ENCODE data around the gene C11orf91.
A peak's percentile ranks its signal among the peaks of the same experiment; 100 is the strongest.
"Not testable (repeated sequence)": the region's sequence is repeated elsewhere in the genome, so short reads cannot be mapped to it uniquely, and the experiment has no call there.

The C11orf91 gene

DNA sequence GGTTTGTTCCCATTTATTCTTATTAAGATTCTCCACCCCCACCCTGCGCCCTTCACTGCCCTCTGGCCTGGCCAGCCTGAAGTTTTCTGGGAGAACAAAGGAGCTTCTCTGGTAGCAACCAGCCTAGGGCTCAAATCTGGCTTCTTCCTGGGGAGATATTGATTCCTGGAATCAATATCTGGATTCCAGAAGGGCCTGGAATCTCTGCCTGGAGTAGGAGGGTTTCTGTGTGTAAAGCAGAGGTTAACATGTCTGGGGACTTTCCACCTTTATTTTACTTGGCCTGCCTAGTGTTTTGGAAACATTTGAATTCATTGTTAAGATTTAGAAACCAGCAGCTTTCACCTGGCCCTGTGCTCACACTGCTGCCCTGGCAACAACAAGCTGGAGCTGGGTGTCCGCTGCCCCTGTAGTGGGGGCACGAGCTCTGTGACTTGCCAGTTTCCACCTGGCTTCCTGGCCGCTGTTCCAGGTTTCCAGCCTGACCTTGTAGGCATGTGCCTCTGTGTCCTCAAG, 5.5 kb downstream of the C11orf91 start:
- no peak for DNase-seq

DNA sequence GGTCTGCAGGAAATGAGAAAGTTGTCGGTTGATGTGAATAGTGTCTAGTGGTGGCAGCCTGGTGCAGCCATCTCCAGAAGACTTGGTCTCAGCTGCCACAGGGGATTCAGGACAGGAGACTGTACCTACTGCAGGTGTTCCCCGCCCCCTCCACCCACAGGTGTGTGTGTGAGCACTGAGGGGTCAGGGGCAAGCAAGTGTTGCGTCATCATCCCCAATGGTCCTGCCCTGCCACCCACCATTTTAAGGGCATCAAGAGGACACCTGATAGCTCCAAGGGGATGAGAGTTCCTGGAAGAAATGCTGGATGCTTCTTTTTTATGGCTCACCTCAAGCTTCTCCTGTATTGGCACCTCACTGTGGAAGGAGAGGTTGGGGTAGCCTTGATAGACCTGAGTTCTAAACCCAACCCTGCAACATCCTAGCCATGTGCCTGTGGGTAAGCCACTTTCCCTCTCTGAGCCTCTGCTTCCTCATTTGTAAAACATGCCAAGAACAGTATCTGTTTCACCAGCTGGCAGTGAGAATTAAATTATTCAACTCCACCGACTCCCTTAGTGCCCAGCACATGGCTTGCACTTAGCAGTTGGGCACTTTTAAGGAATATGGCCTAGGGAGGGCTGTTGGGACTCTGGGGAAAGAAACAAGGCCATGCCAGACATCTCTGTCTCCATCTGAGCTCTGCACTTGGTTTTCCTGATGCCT, 6.1 kb downstream of the C11orf91 start:
- peak; percentile 10 to 28 for DNase-seq

DNA sequence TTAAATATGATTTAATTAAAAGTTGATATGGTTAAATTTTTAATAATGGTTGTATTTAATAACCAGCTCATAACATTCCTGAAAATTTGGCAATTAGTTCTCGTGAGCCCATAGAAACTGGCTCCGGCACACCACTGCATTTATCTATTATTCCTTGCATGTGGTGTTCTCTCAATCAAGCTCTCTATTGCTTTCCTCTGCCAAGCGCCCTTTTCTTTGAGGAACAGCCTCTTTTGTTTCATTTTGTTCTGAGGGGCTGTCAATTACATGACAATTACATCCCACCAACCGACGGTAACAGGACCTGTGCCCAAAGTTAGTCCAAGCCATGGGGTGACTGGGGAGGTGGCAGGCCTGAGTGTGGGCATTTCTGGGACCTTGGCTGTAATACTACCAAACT, 8.1 kb downstream of the C11orf91 start:
- DNase-seq: no peak

DNA sequence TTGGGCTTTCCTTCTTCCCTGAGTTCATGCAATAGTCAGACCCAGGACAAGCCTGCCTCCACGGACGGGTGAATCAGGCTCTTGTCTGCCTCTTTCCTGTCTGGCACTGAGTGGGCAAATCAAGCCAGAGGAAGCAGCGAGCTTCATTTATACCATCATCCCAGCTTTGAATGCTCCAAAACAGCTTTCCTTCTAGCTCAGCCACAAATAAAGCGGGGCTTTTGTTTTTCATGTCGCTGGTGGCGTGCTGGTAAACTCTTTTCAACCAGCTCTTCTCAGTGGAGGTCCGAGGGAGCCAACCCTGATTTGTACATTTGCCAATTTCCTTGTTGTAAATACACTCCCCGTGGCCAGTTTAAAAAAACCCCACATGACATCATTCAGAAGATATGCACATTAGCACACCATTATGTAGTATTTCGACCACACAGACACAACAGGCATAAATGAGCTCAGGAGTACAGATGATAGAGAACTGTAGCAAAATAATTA, 8.6 kb downstream of the C11orf91 start:
- peak in 1 of 2 donors; percentile 30 for DNase-seq

DNA sequence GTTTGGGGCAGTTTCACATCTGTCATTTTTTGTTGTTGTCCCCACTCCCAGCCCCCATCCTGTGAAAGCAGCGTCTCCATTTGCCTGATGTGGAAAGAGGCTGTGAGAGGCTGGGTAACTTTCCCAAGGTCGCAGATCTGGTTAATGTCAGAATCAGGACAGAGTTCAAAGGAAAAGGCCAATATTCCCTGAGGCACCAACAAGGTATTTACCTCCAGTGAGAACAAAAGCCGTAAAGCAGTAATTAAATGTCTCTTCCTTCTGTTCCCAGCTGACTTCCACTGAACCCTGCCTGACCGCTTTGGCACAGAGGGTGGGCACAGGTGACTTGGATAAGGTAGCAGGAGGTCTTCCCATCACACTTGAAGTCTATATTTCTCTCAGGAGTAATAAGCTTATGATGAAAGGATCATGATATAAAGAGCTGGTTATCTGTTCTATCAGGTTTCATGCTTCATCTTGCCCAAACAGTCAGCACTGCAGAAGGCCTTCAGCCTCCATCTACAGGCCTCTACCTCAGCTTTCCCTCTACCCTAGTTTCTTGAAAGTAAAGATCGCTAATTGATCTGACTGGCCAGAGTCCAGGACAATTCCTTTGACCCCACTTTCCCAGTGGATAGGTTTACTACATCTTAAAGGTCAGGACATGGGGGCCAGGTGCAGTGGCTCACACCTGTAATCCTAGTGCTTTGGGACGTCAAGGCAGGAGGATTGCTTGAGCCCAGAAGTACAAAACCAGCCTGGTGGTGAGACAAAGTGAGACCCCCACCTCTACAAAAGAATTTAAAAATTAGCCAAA, 9.4 kb downstream of the C11orf91 start:
- DNase-seq: no peak

DNA sequence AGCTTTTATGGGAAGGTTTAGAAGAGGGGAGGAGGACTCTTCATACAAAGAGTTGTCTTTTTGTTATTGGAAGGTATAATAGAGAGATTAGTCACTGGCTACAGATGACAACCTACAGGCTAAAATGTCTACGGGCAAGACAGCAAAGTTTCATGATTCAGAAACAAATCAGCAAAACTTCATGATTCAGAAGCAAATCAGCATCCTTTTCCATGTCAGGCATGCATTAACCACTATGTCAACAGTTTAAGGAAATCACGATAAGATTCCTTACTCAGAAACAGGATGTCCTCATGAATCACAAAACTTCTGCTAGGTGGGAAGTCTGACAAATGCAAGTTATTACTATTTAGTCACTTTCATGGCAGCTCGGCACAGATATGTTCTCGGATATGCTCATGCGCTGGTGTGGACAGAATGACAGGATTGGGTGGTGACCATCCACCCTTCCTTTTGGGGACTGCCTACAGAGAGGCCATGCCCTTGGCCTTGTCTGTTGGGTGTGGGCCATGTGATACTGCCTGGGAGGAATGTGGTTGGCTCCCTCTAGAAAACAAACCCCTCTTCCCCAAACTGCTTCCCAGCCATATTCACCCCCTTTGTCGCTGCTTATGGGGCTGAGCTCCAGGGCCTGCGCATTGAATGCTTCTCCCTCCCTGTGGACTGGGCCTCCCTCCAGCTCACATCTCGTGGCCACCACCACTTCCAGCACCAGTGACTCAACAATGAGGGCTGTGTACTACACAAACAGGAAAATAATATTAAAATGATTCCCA, 10.1 kb downstream of the C11orf91 start:
- peak; percentile 14 to 26 for DNase-seq

DNA sequence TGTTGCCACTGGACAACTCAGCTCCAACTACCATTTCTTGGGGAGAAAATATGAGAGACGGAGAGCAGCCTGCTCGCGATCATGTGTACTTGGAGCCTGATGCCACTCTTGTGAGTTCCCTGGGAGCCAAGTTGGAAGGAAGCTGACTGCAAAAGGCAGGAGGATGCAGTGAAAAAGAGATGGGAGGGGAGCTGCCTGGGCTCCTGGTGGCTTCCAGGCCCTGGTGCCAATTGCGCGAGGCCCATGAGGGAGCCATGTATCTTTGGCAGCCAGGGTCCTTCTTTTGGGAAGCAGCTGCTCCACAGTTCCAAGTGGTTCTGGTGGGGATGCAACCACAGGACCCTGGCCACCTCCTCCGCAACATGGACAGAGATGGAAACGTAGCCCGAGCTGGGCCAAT, 11.1 kb downstream of the C11orf91 start:
- no peak for DNase-seq

DNA sequence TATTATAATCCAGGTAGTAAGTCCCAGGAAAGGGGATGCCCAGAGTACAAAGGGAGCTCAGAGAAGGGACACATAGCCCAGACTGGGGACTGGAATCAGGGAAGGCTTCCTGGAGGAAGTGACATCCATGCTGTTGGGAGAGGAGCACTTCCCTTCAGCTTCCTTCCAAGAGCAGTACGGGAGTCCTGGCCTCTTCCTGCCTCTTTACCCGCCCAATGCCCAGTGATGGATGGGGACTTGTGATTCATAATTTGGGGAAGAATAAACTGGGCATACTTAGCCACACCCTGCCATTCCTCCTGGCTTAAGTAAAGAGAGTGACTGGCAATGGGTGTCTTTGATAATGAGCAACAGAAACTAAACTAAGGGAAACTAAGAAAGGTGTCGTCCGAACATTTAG, 11.5 kb downstream of the C11orf91 start:
- no peak for DNase-seq

DNA sequence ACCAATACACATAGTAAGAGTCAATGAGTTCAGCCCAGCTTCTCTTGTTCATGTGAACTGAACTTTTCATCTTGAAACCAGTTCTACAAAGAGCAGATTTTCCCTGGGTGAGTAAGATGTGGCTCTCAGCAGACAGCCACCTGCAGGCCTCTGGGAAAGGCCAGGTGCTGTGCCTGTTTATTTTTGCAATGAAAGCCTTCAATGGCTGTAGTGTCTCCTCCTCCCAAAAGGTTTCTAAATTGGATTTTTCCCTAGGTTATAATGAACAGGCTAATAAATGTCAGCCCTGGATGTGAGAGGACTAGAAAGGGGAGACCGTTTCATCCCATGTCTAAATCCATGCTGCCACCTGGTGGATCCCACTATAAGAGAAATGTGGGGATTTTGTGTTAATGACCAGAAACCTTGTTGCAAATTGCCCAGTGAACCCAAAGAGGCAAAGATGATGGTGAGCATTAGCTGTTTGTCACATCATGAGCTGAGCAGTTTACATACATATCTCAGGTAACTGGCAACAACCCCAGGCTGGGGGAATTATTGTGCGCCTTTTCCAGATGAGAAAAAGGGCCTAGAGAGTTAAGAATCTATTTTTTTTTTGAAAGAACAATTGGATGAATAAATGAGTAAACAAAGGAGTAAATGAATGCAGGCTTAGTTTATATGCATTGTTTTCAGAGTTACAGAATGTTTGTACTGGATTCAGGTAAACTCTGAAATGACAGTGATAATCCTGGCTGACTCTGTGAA, 12.7 kb downstream of the C11orf91 start:
- peak; percentile 18 to 56 for DNase-seq

DNA sequence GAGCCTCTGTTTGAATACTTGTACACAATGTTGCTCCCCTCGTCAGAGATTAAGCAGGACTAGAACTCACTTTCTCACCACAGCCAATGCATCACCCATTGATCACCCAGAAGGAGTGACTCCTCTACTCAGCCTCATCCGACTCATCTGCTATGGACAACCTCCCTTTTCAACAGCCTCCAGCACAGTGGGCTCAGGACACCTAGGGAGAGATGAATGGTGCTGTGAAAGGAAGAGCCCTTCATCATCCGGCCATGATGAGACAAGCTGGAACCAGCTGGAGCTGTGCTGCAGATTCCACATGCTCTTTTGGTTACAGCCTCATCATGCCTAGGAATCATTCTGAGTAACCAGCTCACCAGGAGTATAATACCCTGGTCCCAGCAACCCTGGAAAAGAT, 15.5 kb downstream of the C11orf91 start:
- DNase-seq: no peak

DNA sequence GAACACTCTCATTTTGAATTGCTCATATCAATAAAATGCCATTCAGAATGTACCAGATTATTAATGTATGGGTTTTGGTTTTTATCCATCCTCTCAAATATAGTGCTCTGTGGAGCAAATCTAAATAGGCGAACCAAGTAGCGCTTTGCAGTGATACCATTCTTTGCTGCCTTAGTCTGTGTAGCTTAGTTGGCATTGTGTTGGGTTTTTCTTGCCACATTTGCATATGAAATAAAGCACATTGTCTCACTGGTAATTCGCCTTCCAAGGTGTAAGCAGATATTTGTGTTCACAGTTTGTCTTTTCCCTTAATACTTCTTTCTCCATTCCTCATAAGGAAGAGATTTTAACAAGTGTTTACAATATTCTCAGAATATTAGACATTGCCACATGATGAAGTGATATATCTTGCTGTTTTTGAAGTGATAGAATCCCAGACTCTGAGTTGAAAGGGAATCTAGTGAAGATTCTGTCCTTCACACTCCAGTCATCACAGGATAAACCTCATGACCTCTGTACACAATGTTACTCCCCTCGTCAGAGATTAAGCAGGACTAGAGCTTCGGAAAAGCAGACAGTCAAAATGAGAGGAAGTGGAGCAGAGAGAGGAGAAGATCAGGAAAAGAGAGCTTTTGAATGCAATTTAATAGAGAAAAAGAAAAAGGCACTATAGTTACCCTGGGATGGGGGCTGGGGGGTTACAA, 16.5 kb downstream of the C11orf91 start:
- no peak for DNase-seq

DNA sequence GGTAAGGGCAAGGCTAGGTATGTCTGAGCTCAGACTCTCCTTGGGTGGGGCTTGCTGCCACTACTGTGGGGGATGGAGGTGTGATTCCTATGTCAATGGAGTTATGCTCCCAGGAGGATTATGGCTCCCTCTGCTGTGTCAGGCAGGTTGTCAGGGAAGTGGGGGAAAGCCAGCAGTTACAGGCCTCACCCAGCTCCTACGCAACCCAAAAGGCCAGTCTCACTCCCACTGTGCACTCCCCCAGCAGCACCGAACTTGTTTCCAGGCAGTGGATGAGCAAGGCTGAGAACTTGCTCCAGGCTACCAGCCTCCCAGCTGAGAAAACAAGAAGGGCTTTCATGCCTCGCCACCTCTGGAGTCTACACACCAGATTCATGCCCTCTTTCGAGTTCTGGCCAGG, 18.2 kb downstream of the C11orf91 start:
- DNase-seq: no peak

DNA sequence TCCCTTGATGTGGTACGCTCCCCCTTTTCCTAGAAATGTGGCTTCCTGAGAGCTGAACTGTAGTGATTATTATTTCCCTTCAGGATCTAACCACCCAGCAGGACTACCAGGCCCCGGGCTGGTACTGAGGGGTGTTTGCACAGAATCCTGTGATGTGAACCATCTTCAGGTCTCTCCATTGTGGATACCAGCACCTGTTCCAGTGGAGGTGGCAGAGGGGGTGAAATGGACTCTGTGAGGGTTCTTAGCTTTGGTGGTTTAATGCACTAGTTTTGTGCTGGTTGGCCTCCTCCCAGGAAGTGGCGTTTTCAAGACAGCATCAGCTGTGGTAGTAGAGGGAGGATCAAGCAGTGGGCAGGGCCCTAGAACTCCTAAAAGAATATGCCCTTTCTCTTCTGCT, 18.6 kb downstream of the C11orf91 start:
- DNase-seq: no peak

DNA sequence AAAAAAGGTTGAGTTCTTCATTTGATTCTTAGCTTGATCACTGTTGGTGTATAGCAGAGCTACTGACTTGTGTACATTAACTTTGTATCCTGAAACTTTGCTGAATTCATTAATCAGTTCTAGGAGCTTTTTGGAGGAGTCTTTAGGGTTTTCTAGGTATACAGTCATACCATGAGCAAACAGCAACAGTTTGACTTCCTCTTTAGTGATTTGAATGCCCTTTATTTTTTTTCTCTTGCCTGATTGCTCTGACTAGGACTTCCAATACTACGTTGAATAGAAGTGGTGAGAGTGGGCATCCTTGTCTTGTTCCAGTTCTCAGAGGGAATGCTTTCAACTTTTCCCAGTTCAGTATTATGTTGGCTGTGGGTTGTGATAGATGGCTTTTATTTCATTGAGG, 22.0 kb downstream of the C11orf91 start:
- DNase-seq: not testable (repeated sequence)

DNA sequence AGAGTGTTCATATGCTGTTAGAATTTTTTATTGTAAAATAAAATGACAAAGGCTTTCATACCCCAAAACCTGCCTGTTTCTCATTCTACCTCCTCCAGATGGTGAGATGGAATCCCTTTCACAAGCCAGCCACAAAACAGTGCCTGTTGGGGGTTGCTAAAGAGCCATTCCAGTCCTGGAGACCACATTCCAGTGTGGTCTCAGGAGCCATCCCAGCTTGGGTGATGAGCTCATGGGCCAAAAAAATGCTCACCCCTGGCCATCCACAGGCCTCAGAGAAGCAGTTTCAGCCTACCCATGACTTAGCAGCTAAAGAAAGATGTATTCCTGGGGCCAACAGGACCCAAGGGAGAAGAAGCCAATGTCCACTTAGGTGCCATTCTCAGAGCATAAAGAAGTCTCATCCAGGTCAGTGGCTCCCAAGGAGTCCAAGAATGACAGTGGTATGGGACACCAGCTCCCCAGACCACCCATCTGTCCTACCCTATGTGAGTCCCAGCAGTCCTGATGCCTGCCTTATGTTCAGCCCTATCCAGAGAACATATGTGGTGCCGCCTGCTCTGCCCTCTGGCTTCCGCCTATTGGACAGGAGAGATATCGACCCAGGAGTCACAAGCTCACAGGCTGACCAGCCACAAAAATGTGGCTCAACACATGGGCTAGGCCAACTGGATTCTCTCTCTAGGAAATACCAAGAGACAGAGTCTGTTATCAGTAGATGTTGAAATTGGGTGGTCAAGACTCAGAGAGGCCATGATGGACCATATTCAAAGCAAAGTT, 26.4 kb downstream of the C11orf91 start:
- DNase-seq: no peak

DNA sequence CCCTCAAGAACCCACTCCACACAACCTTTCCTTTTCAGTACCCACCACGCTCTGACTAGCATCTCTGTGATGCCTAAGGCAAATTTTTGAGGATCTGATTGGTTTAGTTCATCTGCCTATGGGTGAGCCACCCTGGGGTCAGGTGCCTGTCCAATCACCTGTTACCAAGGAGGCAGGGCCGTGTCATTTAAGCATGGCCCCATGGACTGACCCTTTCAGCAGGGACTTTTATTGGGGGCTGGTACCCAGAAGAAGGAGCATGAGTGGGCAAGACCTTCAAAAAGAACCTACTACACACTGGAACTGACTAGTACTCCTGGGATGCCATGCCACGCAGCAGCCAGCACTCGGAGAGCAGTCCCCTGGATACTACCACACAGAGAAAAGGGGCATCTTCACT, 28.4 kb downstream of the C11orf91 start:
- DNase-seq: no peak

DNA sequence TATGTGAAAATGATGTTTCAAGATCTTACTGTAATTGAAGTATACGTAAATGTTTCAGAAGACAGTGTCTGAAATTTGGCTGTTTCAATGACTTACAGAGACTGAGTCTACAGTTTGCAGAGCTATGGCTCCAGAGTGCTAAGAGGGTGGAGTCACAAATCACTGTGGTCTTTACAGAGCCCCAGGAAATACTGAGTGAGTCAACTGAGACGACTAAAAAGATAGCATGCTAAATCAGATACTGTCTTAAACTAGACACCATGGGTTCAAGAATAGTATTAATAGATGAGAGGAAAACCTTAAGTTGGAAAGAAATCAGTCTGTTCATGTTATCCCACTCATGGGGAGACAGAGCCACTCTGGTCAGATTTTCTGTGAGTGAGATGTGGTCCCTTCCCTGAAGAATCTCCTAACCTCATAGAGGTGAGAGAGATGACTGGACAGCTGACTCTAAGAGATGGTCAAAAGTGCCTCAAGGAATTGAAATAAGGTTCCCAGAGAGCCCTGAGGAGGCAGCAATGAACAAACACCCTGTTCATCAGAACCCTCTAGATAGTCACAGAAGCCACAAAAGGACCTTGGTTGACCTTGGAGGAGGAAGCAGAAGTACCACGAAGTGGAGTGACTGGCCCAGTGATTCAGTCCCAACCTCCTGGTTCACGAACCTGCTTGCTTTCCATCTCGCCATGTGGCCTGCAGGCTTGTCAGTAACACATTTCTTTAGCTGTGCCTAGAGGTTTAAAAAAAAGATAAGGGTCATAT, 30.2 kb downstream of the C11orf91 start:
- no peak for DNase-seq

DNA sequence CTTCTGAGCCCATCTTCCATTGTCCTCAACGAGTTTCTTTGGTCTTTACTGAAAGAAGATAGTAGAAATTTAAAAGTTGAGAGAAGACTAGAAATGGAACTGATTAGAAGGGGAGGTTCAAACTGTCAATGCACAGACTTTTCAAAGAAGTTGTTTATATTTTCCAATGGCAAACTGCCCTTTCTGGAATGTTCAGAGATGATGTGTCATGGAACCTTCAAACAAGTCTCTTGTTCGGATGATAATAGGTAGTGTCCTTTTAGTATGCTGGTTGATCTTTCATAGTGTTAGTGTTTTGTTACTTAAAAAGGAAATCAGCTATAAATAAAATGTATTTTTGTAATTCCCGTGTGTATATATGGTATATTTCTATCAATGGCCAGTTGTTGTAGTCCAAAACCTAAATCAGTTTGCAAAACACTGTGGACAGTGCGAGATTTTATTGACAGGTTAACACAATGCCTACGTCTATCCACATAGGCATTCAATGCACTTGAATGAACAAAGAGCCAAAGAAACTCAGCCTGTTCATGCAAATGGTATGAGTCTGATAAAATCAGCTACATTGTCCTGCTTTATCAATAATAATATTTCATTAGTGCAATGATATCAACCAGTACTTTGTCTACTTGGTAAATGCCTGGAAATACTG, 30.9 kb downstream of the C11orf91 start:
- DNase-seq: no peak

DNA sequence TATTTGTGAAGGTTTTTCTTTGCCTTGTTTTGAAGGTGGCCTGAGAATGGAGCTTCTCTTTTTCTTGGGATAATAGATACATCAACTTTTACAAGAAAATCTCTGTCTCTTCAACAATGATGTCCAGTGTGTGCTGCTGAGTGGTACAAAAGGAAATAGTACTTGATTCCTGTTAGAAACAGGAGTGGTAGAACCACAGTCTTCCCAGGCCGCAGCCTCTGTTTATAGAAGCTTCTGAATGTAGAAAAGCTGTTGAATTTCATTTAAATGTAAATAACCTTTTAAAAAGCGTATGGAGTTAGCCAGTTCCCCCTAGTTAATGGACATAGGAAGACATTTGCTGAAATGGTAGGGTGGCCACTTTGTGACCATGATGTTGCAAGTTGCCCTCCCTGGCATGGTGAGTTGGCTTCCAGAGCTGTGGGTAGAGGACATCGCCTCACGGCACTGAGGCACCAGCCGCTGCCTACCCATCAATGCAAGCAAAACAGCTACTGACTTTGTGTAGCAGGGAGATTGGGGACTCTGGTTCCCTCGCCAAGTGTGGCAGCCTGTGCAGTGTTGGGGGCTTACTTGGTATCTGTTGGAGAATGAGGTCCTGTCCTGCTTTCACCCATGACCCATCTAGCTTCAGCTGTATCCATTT, 31.6 kb downstream of the C11orf91 start:
- no peak for DNase-seq
